Testis (tissue), 3 donors: ENCODE measurements around the gene HSPA1L. TPM values are rescaled to one million over a fixed set of nuclear protein-coding genes. Genes with fewer than 3 reads are reported as not detected.

ENCODE experiments used
- DNase-seq: peaks from one replicate; pipeline ENCODE4 v3.0.0-alpha.2; 2019
- H3K27ac ChIP-seq, 2 donors: fragments of 200-600 bp; sonication (generic); one replicate each; pipeline ENCODE4 v1.5.1; 2019
- H3K27me3 ChIP-seq: fragments of 200-600 bp; sonication (generic); one replicate; pipeline ENCODE4 v1.5.1; 2019
- H3K36me3 ChIP-seq: fragments of 200-600 bp; sonication (generic); one replicate; pipeline ENCODE4 v1.5.1; 2017; ENCODE audit warnings: low read depth; ENCODE audit errors: missing control alignments
- H3K4me1 ChIP-seq: fragments of 200-600 bp; sonication (generic); one replicate; pipeline ENCODE4 v1.5.1; 2019
- H3K4me3 ChIP-seq, 2 donors: fragments of 200-600 bp; sonication (generic); one replicate each; pipeline ENCODE4 v1.5.1; 2017 to 2019
- H3K9me3 ChIP-seq: fragments of 200-600 bp; sonication (generic); one replicate; pipeline ENCODE4 v1.5.1; 2017
- POLR2A ChIP-seq: fragments of 450-650 bp; IDR thresholded peaks from one replicate; pipeline ENCODE4 v1.6.1; 2017; ENCODE audit warnings: antibody characterized with exemption, mild to moderate bottlenecking, moderate library complexity
- WGBS, 2 donors: methylation state at CpG; one replicate each; pipeline ENCODE4 v1.1.5; 2018; 5-methylcytosine and 5-hydroxymethylcytosine counted together
- intact Hi-C: fragments of 100-400 bp; cut with DNase I; formaldehyde crosslinking; loops from one replicate; pipeline ENCODE4 v1.15.1; 2023; ENCODE audit warnings: low total_unique reads
- polyA plus RNA-seq: library from polyadenylated mRNA; stranded (reverse); fragments of 350-450 nt; fragmentation: Illumina TruSeq; extraction: RNeasy Lipid Tissue Mini Kit (QIAGEN cat#74804); gene quantifications from one replicate; pipeline ENCODE4 v1.2.3, GENCODE V29; 2014; ENCODE audit warnings: low read depth, low replicate concordance; ENCODE audit not compliant: insufficient read depth
- total RNA-seq, 2 donors: library from RNA; depleted of rRNA; stranded (reverse); fragments of >200 nt; gene quantifications; one replicate each; pipeline ENCODE4 v1.2.3, GENCODE V29; 2016
- TF ChIP-seq, protein P1 (sequence below), 3 experiments: fragments of 450-650 bp in 2 of 3; fragments of 200-600 bp in 1 of 3; sonication (generic) in 1 of 3; IDR thresholded peaks; one replicate each; pipeline ENCODE4 v1.5.1; 2016 to 2019; ENCODE audit warnings: antibody characterized with exemption in 3 of 3, mild to moderate bottlenecking in 2 of 3, moderate library complexity in 1 of 3

The HSPA1L gene
- total and polyA plus RNA-seq, 3 donors from 2014 or later: 30.3 to 103 (median 87.9) TPM

DNA sequence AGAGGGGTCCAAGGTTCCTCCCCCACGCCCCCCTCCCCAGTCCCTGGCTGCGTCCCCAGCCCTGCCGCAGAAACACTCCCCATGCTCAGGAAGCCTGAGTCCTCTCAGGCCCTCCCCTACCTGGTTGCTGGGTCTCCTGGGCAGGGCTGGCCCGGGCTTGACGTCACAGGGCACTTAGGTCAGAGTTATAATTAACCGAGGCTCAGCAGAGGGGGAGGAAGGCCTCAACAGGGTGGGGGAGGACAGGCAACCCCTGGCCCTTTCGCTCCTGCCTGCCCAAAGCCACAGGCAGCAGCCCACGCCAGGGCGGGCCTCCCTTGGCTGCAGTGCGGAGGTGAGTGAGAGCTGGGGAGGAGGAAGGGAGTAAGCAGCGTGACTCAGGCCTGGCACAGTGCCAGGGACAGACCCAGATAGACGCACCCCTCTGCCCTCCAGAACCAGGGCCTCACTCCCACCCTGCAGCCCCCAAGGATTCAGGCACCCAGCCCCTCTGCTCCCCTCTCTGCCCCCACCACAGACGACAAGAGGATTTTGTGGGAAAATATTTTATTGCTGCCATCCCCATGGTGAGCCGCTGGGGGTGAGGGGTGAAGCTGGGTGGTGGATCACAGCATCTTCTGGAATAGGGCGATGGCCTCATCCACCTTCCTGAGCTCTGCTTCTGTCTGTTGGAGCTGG, 38.0 kb downstream of the HSPA1L start, which contains the start of gene VWA7:
TSS of gene VWA7 (minus strand) at position 340 of the 678 bp plus-strand sequence. CDS start 549 bp downstream, outside the sequence.
- no peak within 1 kb of the TSS for H3K4me3 ChIP-seq
- H3K9me3 ChIP-seq: no peaks in the 10 kb centered on the region
- peak within 1 kb of the TSS in 1 of 2 donors; percentile 19 for H3K27ac ChIP-seq
- TF ChIP-seq, protein P1, sequence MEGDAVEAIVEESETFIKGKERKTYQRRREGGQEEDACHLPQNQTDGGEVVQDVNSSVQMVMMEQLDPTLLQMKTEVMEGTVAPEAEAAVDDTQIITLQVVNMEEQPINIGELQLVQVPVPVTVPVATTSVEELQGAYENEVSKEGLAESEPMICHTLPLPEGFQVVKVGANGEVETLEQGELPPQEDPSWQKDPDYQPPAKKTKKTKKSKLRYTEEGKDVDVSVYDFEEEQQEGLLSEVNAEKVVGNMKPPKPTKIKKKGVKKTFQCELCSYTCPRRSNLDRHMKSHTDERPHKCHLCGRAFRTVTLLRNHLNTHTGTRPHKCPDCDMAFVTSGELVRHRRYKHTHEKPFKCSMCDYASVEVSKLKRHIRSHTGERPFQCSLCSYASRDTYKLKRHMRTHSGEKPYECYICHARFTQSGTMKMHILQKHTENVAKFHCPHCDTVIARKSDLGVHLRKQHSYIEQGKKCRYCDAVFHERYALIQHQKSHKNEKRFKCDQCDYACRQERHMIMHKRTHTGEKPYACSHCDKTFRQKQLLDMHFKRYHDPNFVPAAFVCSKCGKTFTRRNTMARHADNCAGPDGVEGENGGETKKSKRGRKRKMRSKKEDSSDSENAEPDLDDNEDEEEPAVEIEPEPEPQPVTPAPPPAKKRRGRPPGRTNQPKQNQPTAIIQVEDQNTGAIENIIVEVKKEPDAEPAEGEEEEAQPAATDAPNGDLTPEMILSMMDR (IDR thresholded peaks at IDR 0.05): no peak
- TF ChIP-seq POLR2A: no peak
- intact Hi-C loops: no loop called here
- peak; percentile 85 for DNase-seq
- H3K27me3 ChIP-seq: no peaks in the 10 kb centered on the region
- H3K36me3 ChIP-seq: no peaks in the 10 kb centered on the region
- peaks cover 12% of the 10 kb centered on the region for H3K4me1 ChIP-seq
- 31 to 40% methylated on average over 7 to 15 of the region's 15 CpGs for WGBS, 2 donors

DNA sequence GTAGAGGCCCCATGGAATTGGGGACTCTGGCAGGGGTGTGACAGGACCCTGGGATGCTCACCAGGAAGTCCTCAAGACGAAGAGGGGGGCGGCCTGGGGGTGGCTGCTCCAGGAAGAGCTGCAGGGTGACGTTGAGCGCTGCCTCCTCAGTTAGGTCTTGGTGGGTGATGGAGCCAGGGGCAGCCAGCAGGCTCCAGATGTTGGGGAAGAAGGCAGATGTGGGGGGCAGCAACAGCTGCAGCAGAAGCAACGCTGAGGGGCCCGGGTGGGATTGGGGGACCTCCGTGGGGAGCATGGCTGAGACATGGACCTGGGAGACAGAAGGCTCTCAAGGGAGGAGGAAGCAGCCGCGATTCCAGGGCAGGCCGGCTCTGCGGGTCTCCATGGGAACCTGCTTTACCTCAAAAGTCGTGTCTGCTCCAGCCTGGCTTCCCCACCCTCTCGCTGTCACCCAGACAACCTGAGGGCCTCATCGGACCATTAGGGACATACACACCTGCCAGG, 38.5 kb downstream of the HSPA1L start:
- 45 to 76% methylated on average over 7 to 14 of the region's 14 CpGs for WGBS, 2 donors
- Histone ChIP-seq H3K9me3 (no peaks in the 10 kb centered on the region), H3K27ac (peak overlapping the region in 1 of 2 donors; percentile 19), H3K4me3 (no peak overlapping the region), H3K27me3 (no peaks in the 10 kb centered on the region), H3K4me1 (peaks cover 12% of the 10 kb centered on the region), H3K36me3 (no peaks in the 10 kb centered on the region)
- no peak for DNase-seq
- intact Hi-C loops: no loop called here
- TF ChIP-seq POLR2A: no peak
- TF ChIP-seq, protein P1 (IDR thresholded peaks at IDR 0.05): no peak

DNA sequence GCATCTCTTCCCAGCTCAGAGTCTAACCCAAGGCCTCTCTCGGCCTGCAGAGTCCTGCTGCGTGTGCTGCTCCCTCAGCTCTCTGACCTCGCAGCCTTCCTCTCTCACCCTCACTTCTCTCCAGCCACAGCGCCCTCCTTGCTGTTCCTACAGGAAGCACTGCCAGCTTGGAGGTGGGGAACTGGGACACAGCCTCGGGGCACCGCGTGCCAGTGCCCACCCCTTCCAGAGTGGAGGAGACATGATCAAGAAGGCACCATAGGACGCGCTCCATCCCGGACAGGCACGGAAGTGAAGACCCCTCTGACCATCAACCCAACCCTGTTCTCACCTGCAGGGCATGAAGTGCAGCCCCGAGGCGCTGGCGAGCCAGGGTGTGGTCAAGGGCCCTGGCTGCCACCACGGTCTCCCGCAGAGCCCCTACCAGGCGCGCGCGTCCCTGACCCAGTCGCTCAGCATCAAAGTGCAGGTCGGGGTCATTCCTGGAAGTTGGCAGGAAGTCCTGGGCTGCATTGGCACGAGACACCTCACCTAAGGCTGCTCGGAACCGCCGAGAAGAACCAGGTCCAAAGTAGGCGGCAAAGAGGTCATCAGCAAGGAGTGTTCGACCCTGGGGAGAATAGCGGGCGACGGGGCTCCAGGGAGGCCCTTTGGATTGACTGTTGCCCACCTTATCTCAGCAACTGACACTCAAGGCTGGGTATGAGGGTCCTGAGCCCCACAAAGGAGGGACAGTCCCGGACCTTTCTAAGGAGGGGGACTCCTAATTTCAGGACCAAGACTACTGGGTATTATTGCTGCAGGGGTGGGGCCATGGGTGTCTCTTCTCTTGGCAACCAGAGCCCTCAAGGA, 39.2 kb downstream of the HSPA1L start:
- WGBS, 2 donors: 91 to 93% methylated on average over 30 to 32 of the region's 32 CpGs
- Histone ChIP-seq H3K27me3 (no peaks in the 10 kb centered on the region), H3K9me3 (no peaks in the 10 kb centered on the region), H3K4me1 (peaks cover 12% of the 10 kb centered on the region), H3K4me3 (no peak overlapping the region), H3K27ac (no peak overlapping the region), H3K36me3 (no peaks in the 10 kb centered on the region)
- TF ChIP-seq POLR2A: no peak
- TF ChIP-seq, protein P1 (IDR thresholded peaks at IDR 0.05): no peak
- intact Hi-C loops: no loop called here
- DNase-seq: no peak

DNA sequence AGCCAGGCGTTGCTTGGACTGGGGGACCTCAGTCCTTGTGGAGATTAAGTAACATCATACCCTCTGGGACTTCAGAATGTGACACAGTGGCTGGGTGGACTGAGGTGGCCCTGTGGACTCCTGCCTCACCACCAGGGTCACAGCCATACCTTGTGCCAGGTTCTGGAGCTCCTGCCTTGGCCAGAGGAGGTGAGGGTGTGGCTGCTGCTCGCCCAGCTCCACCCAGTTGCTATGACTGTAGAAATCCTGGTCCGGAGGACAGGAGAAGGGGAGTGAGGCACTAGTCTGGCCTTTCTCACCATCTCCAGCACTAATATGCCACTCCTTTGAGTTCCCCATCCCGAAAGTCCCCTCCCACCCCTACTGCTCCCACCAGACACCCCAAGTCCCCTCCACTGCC, 39.9 kb downstream of the HSPA1L start:
- no peaks in the 10 kb centered on the region for H3K9me3 ChIP-seq
- WGBS, 2 donors: 71 to 93% methylated on average over 4 of the region's 4 CpGs
- no peak overlapping the region for H3K27ac ChIP-seq
- no peaks in the 10 kb centered on the region for H3K27me3 ChIP-seq
- no peaks in the 10 kb centered on the region for H3K36me3 ChIP-seq
- TF ChIP-seq, protein P1 (IDR thresholded peaks at IDR 0.05): no peak
- no peak for TF ChIP-seq POLR2A
- no peak overlapping the region for H3K4me3 ChIP-seq
- intact Hi-C loops: no loop called here
- no peak for DNase-seq
- H3K4me1 ChIP-seq: peaks cover 12% of the 10 kb centered on the region
